K562 (cell line): ENCODE data around the gene CEP44. TPM values are rescaled to one million over a fixed set of nuclear protein-coding genes. Genes with fewer than 3 reads are reported as not detected.

Source experiments
- ATAC-seq: fragments of 200-7000 bp; cut with Tn5 transposase; 3 replicates; pipeline ENCODE4 v1.9.1; 2020; ENCODE audit warnings: moderate library complexity
- BruUV-seq: library from RNA; stranded (reverse); fragments of 400-500 nt; replicated peaks from 2 replicates; lab custom pipeline; 2021; lab: Mats Ljungman, UMichigan
- CTCF ChIA-PET: fragments of 300-600 bp; formaldehyde crosslinking; extraction: SDS; loops from one replicate; lab custom pipeline; 2021; ENCODE audit warnings: low intra/inter-chr PET ratio; lab: Yijun Ruan, JAX
- POLR2A ChIA-PET: fragments of 300-600, 350-650 bp; sonication (Branson Sonifier 250); formaldehyde crosslinking; extraction: SDS; loops from one replicate; lab custom pipeline; 2021; ENCODE audit warnings: antibody characterized with exemption, inconsistent platforms; lab: Yijun Ruan, JAX
- DNase-seq, 4 experiments: peaks; one replicate each; pipeline versions ENCODE4 v3.0.0 to v3.0.0-alpha.2; 2011 to 2018; ENCODE audit warnings: low spot score in 3 of 4, mixed read lengths in 3 of 4; ENCODE audit errors: extremely low read depth in 1 of 4
- FAIRE-seq: peaks from 2 replicates; lab custom pipeline; 2011; peaks lifted over from hg19 to GRCh38; lab: Jason Lieb, UNC
- H2AFZ ChIP-seq: 2 replicates; pipeline ENCODE4 v1.6.0; 2011; ENCODE audit warnings: low read depth, low read length, control low read depth, inconsistent platforms
- H3K27ac ChIP-seq: fragments of 200-600 bp; 3 replicates; pipeline ENCODE4 v1.8.0; 2011; ENCODE audit warnings: low read depth, mild to moderate bottlenecking, control low read depth, inconsistent platforms, low read length, moderate library complexity, mixed read lengths; ENCODE audit errors: extremely low read depth
- H3K27me3 ChIP-seq, 2 experiments: fragments of 300-600 bp in 1 of 2; 2 replicates in 1 of 2; 3 replicates in 1 of 2; pipeline versions ENCODE4 v1.6.0 to v1.8.0; 2011; ENCODE audit warnings: inconsistent platforms in 2 of 2, low read length in 2 of 2, mild to moderate bottlenecking in 1 of 2, mixed read lengths in 1 of 2, moderate library complexity in 1 of 2; ENCODE audit not compliant: control insufficient read depth in 2 of 2, insufficient read depth in 2 of 2
- H3K36me3 ChIP-seq: fragments of 300-600 bp; 3 replicates; pipeline ENCODE4 v1.8.0; 2011; ENCODE audit warnings: mild to moderate bottlenecking, low read length, inconsistent platforms; ENCODE audit not compliant: control insufficient read depth, insufficient read depth
- H3K4me1 ChIP-seq, 2 experiments: fragments of 200-600 bp in 1 of 2; replicated peaks in 1 of 2; 2 replicates in 1 of 2; 3 replicates in 1 of 2; pipeline versions ENCODE4 v1.5.1 to v1.8.0; 2011; ENCODE audit warnings: inconsistent platforms in 2 of 2, low read length in 2 of 2, mild to moderate bottlenecking in 1 of 2, mixed read lengths in 1 of 2, moderate library complexity in 1 of 2; ENCODE audit not compliant: control insufficient read depth in 2 of 2, insufficient read depth in 2 of 2
- H3K4me2 ChIP-seq: 2 replicates; pipeline ENCODE4 v1.6.1; 2011; ENCODE audit warnings: low read length, control low read depth, inconsistent platforms, mixed read lengths; ENCODE audit not compliant: insufficient read depth
- H3K4me3 ChIP-seq: fragments of 200-600 bp; sonication (generic), shearing (Covaris generic); 2 replicates; pipeline ENCODE4 v1.5.1; 2016; ENCODE audit warnings: control low read depth, inconsistent platforms
- H3K79me2 ChIP-seq: fragments of 200-600 bp; 3 replicates; pipeline ENCODE4 v1.8.0; 2011; ENCODE audit warnings: low read length, inconsistent platforms; ENCODE audit not compliant: control insufficient read depth, insufficient read depth
- H3K9ac ChIP-seq, 2 experiments: 2 replicates each; pipeline versions ENCODE4 v1.6.0 to v1.6.1; 2011; ENCODE audit warnings: low read depth in 2 of 2, low read length in 2 of 2, control low read depth in 1 of 2, inconsistent platforms in 1 of 2, mild to moderate bottlenecking in 1 of 2, mixed read lengths in 1 of 2; ENCODE audit not compliant: insufficient read depth in 1 of 2
- H3K9me1 ChIP-seq: one replicate; pipeline ENCODE4 v1.6.0; 2011; ENCODE audit warnings: inconsistent platforms, mild to moderate bottlenecking, low read length, moderate library complexity; ENCODE audit not compliant: control insufficient read depth, insufficient read depth
- H3K9me3 ChIP-seq: replicated peaks from 2 replicates; pipeline ENCODE4 v1.5.1; 2011; ENCODE audit warnings: low read depth, low read length, inconsistent platforms; ENCODE audit not compliant: control insufficient read depth, insufficient read depth
- H4K20me1 ChIP-seq: replicated peaks from 2 replicates; pipeline ENCODE4 v1.6.1; 2011; ENCODE audit warnings: low read length, inconsistent platforms, mixed read lengths; ENCODE audit not compliant: control insufficient read depth, insufficient read depth
- CREB1 ChIP-seq, 2 experiments: sonication (generic) in 1 of 2; formaldehyde crosslinking in 1 of 2; IDR thresholded peaks; 2 replicates each; pipeline versions ENCODE4 v1.6.1 to v1.8.0; 2012 to 2022; ENCODE audit warnings: inconsistent platforms in 1 of 2, mild to moderate bottlenecking in 1 of 2, missing genetic modification reagents in 1 of 2, moderate library complexity in 1 of 2
- CTBP1 ChIP-seq: fragments of 450-650 bp; IDR thresholded peaks from 2 replicates; pipeline ENCODE4 v1.6.1; 2016; ENCODE audit warnings: borderline replicate concordance
- E2F5 ChIP-seq: sonication (generic); formaldehyde crosslinking; IDR thresholded peaks from 2 replicates; pipeline ENCODE4 v1.8.0; 2022; ENCODE audit warnings: mild to moderate bottlenecking, missing genetic modification reagents
- ETV5 ChIP-seq: sonication (generic); formaldehyde crosslinking; IDR thresholded peaks from 2 replicates; pipeline ENCODE4 v1.4.0; 2020; ENCODE audit warnings: low read depth, mild to moderate bottlenecking, missing genetic modification reagents
- NCOA1 ChIP-seq: fragments of 450-650 bp; IDR thresholded peaks from 2 replicates; pipeline ENCODE4 v1.6.1; 2016; ENCODE audit warnings: low read depth
- NFE2 ChIP-seq: IDR thresholded peaks from 2 replicates; pipeline ENCODE4 v1.6.1; 2014; ENCODE audit warnings: antibody characterized with exemption, low read depth
- NR4A1 ChIP-seq, 2 experiments: fragments of 250-450 bp in 1 of 2; fragments of 450-650 bp in 1 of 2; sonication (Bioruptor Pico) in 1 of 2; IDR thresholded peaks; 2 replicates each; pipeline versions ENCODE4 v1.4.0 to v1.6.1; 2016 to 2020; ENCODE audit warnings: mild to moderate bottlenecking in 2 of 2, missing compliant biosample characterization in 1 of 2, missing genetic modification characterization in 1 of 2, moderate library complexity in 1 of 2
- PRDM10 ChIP-seq: fragments of 450-650 bp; IDR thresholded peaks from 2 replicates; pipeline ENCODE4 v1.6.1; 2018; ENCODE audit not compliant: partially characterized antibody
- SMARCA5 ChIP-seq: fragments of 450-650 bp; IDR thresholded peaks from 2 replicates; pipeline ENCODE4 v1.6.1; 2016
- SOX6 ChIP-seq: fragments of 450-650 bp; IDR thresholded peaks from 2 replicates; pipeline ENCODE4 v1.6.1; 2014; ENCODE audit warnings: mild to moderate bottlenecking
- ZNF146 ChIP-seq: IDR thresholded peaks from one replicate; pipeline ENCODE4 v1.6.1; 2018; ENCODE audit warnings: missing compliant biosample characterization; ENCODE audit not compliant: unreplicated experiment
- ZNF197 ChIP-seq: fragments of 200-800 bp; sonication (Bioruptor generic); IDR thresholded peaks from 2 replicates; pipeline ENCODE4 v1.6.1; 2016; ENCODE audit warnings: low read depth, missing genetic modification characterization, missing compliant biosample characterization
- ZNF212 ChIP-seq: fragments of 450-650 bp; formaldehyde crosslinking; IDR thresholded peaks from 2 replicates; pipeline ENCODE4 v1.4.0; 2020; ENCODE audit warnings: mild to moderate bottlenecking
- ZNF23 ChIP-seq: fragments of 250-450 bp; sonication (Bioruptor Pico); IDR thresholded peaks from 2 replicates; pipeline ENCODE4 v1.4.0; 2020; ENCODE audit warnings: mild to moderate bottlenecking
- WGBS: fragments of 100-300 bp; shearing (Covaris generic); methylation state at CpG from one replicate; pipeline ENCODE4 v1.1.6; 2016; ENCODE audit warnings: low coverage, mixed read lengths; ENCODE audit not compliant: insufficient coverage; ENCODE audit errors: missing lambda C conversion rate; 5-methylcytosine and 5-hydroxymethylcytosine counted together
- in situ Hi-C: fragments of 300-500 bp; cut with MboI; formaldehyde crosslinking; loops from 4 replicates; pipeline ENCODE4 v1.15.0; 2018; ENCODE audit warnings: inconsistent platforms, mixed read lengths
- intact Hi-C: fragments of 100-400 bp; cut with micrococcal nuclease; formaldehyde crosslinking; loops from 2 replicates; pipeline ENCODE4 v1.14.2; 2022
- polyA plus RNA-seq, 8 experiments: library from polyadenylated mRNA; depleted of rRNA in 4 of 8; stranded (reverse) in 5 of 8; unstranded in 3 of 8; fragments of >200 nt; fragmentation: Nextera tagmentation in 2 of 8; fragmentation: Illumina TruSeq in 1 of 8; extraction: Ambion mirVana in 2 of 8; extraction: Trizol in 1 of 8; gene quantifications; 2 replicates each; pipeline versions ENCODE4 v1.2.1 to v1.2.3, GENCODE V29; 2011 to 2014; ENCODE audit warnings: inconsistent platforms in 1 of 8, missing spikeins in 1 of 8
- total RNA-seq, 7 experiments: library from RNA; depleted of rRNA in 6 of 7; stranded (reverse); fragments of >200 nt in 6 of 7; fragmentation: Illumina TruSeq in 2 of 7; extraction: Trizol in 2 of 7; gene quantifications; 2 replicates each; pipeline versions ENCODE4 v1.2.1 to v1.2.3, GENCODE V29; 2011 to 2021; ENCODE audit warnings: low replicate concordance in 1 of 7

The CEP44 gene
- total and polyA plus RNA-seq, 9 of the 15 experiments (the other 6 are each of a cell fraction or from before 2014, with no cell fraction given), result 19.6 to 45.0 (median 24.4) TPM

DNA sequence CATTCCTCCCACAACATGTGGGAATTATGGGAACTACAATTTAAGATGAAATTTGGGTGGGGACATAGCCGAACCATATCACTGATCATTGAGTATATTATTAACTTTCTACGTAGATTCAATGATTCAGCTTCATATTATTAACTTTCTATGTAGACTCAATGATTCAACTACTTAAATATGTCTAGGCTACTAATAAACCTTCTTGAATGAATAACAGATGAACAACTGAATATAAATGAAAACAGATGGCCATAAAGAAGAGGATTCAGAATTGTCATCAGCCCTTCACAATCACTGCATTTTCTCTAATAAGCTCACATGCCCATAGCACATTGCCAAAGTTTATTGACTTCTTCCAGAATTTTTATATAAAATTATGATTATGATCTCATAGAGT, 57.0 kb downstream of the CEP44 start (continued):
- no peak for TF ChIP-seq ZNF23 (CRISPR knock-in tag)
- TF ChIP-seq CREB1 (IDR thresholded peaks at IDR 0.05), result no peak
- TF ChIP-seq CREB1 (CRISPR knock-in tag; IDR thresholded peaks at IDR 0.05), result no peak
- no peak for TF ChIP-seq SOX6
- TF ChIP-seq ZNF197 (CRISPR knock-in tag), result no peak

GRCh38 chr4:174349156-174349555, 65.4 kb downstream of the CEP44 start:
- no peaks in the 10 kb centered on the region for H3K9me1 ChIP-seq
- H3K4me3 ChIP-seq, result no peak overlapping the region
- TF ChIP-seq NR4A1 (CRISPR knock-in tag; IDR thresholded peaks at IDR 0.05), result no peak
- TF ChIP-seq NR4A1 (tag; IDR thresholded peaks at IDR 0.05), result no peak
- no peak for TF ChIP-seq PRDM10
- no peak for TF ChIP-seq ZNF146 (CRISPR knock-in tag)
- TF ChIP-seq NFE2, result no peak
- TF ChIP-seq NCOA1, result no peak
- no peak for TF ChIP-seq SMARCA5
- TF ChIP-seq CTBP1, result no peak
- TF ChIP-seq ETV5, result no peak
- no peak for TF ChIP-seq E2F5 (CRISPR knock-in tag)
- no peak for TF ChIP-seq ZNF212
- ChIA-PET CTCF (no interaction called here), POLR2A (no interaction called here)
- H3K79me2 ChIP-seq, result no peaks in the 10 kb centered on the region
- no peaks in the 10 kb centered on the region for H3K9me3 ChIP-seq
- intact Hi-C loops, result no loop called here
- no peak overlapping the region for H2AFZ ChIP-seq
- BruUV-seq, result no TSS peak
- FAIRE-seq, result no peak
- no peak for ATAC-seq
- no peak overlapping the region for H3K4me2 ChIP-seq
- no peak overlapping the region for H3K9ac ChIP-seq
- DNase-seq, result no peak
- no peaks in the 10 kb centered on the region for H3K36me3 ChIP-seq
- H4K20me1 ChIP-seq, result no peaks in the 10 kb centered on the region
- in situ Hi-C loops, result no loop called here
- no peaks in the 10 kb centered on the region for H3K27me3 ChIP-seq
- 67% methylated on average over 1 of the region's 1 CpG for whole genome bisulfite sequencing
- H3K4me1 ChIP-seq, result no peaks in the 10 kb centered on the region
- no peak overlapping the region for H3K27ac ChIP-seq
